Measurements from ENCODE around the gene SPTBN1.

The SPTBN1 gene

GRCh38 chr2:54691445-54692135 is 235.5 kb downstream of the SPTBN1 start:
- TF ChIP-seq GATA2 (IDR thresholded peaks at IDR 0.05; ENCODE audit: low read depth, low read length) (no peak), GATA3 (IDR thresholded peaks at IDR 0.05; ENCODE audit: low read depth, low read length) (no peak)

DNA sequence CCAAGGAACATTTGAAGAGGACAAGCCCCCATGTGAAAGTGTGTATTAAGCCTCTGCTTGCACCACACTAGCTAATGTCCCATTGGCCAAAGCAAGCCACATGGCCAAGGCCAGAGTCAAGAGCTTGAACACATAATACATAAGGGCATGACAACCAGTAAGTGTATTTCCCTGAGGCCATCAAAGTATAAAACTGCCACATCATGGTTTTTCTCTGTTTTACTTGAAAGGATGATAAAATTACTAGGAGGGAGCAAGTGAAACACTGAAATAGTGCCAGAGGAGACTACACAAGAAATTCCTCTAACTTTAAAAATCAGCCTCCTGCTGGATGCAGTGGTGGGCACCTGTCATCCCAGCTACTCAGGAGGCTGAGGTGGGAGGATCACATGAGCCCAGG is 236.4 kb downstream of the SPTBN1 start:
- TF ChIP-seq GATA2 (IDR thresholded peaks at IDR 0.05; ENCODE audit: low read depth, low read length) (no peak), GATA3 (IDR thresholded peaks at IDR 0.05; ENCODE audit: low read depth, low read length) (no peak)

GRCh38 chr2:54695378-54695777 is 239.3 kb downstream of the SPTBN1 start:
- TF ChIP-seq GATA2 (IDR thresholded peaks at IDR 0.05; ENCODE audit: low read depth, low read length) (no peak), GATA3 (IDR thresholded peaks at IDR 0.05; ENCODE audit: low read depth, low read length) (no peak)

- TF ChIP-seq GATA2 (IDR thresholded peaks at IDR 0.05; ENCODE audit: low read depth, low read length) (no peak), GATA3 (IDR thresholded peaks at IDR 0.05; ENCODE audit: low read depth, low read length) (no peak)
These were observed 241.8 kb downstream of the SPTBN1 start for GRCh38 chr2:54697934-54698333.

DNA sequence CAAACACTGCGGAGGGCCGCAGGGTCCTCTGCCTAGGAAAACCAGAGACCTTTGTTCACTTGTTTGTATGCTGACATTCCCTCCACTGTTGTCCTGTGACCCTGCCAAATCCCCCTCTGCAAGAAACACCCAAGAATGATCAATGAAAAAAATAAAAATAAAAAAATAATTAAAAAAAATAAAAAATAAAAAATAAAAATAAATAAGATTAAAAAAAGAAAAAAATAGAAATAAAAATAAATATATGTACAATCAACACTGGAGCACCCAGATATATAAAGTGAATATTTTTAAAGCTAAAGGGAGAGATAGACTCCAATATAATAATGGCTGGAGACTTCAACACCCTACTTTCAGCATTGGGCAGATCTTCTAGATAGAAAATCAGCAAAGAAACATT is 243.5 kb downstream of the SPTBN1 start:
- TF ChIP-seq GATA2 (IDR thresholded peaks at IDR 0.05; ENCODE audit: low read depth, low read length) (no peak), GATA3 (IDR thresholded peaks at IDR 0.05; ENCODE audit: low read depth, low read length) (no peak)

DNA sequence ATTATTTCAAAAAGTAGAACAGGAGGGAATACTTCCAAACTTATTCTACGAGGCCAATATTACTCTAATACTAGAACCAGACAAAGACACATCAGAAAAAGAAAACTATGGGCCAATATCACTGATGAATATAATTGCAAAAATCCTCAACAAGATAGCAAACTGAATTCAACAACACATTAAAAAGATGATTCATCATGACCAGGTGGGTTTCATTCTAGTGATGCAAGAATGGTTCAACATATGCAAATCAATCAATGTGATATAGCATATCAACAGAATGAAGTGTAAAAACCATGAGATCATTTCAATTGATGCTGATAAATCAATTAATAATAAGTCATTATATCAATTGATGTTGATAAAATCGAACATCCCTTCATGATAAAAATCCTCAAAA is 244.9 kb downstream of the SPTBN1 start:
- TF ChIP-seq GATA3 (IDR thresholded peaks at IDR 0.05; ENCODE audit: low read depth, low read length) (no peak), GATA2 (IDR thresholded peaks at IDR 0.05; ENCODE audit: low read depth, low read length) (no peak)

DNA sequence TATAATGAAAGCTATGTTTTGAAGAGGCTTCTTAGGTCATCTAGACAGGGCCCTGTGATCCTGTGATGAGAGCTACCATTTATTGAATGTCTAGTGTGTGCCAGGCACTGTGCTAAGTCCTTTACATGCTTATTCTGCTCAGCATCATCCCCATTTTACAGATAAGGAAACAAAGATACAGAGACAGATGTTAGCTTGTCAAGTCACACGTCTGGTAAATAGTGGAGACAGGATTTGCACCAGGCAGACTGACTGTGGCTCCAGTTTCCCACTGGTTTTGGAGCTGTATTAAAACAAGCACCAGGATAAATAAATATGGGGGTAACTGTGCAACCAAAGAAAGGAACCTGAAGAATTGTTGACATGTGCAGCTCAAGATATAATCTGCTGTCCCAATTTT is 248.1 kb downstream of the SPTBN1 start:
- TF ChIP-seq GATA3 (IDR thresholded peaks at IDR 0.05; ENCODE audit: low read depth, low read length) (no peak), GATA2 (IDR thresholded peaks at IDR 0.05; ENCODE audit: low read depth, low read length) (no peak; the same call in 1 of the 2 replicates)

DNA sequence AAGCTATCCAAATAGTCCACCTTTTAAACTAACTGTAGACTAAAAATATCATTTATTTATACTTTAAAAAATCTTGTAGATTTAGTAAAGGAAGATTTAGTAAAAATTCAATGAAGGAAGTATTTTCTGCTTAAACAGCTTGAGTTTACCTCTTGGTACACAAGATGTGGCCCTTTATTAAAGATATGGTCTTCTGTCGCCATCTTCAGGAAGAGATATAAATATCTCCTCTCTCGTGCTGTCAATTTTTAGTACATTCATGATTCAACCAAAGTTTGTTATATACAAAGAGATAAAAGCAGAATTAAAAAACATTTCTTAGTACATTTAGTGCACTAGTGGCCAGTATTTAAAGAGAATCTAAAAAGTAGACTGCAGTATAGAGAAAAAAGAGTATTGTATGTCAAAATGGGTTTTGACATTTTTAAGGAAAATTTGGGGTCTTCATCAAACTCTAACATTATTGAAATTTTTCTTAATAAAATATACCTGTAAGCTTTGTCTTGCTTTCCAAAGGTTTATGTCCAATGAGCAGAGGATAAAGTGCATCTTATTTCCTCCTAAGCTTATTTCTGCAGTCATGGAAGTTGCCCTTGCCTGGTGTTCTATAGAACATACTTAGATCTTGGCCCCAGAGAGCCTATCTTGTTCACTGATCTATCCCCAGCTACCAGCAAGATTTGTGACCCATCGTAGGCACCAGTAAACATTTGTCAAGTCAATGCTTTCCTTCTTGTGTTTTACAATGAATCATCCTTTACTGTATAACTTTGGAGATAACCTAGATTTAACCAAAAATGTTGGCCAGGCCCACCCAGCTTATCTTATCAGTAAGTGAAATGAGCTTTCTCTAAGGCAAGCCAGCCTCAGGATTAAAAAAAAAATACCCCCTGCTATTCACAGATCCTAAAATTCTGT is 248.8 kb downstream of the SPTBN1 start:
- no peak for TF ChIP-seq GATA3 (IDR thresholded peaks at IDR 0.05; ENCODE audit: low read depth, low read length)
- TF ChIP-seq GATA2 (IDR thresholded peaks at IDR 0.05; ENCODE audit: low read depth, low read length), result peak; percentile 48; the same call in 1 of the 2 replicates

DNA sequence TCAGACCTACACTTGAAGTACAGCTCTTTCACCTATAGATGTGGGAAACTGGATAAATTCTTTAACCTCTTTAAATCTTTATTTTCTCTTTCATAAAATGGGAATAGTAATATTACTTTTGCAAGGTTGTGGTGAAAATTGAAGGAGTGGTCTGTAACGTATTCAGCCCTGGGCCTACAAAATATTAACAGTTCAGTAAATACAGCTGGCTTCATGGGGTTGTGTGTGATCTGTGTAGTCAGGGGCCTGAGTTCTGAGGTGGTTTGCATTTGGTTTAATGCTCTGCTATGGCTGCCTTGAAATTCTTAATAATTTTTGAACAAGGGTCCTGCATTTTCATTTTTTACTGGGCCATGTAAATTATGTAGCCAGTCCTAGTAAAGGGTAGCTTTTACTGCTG is 250.5 kb downstream of the SPTBN1 start:
- TF ChIP-seq GATA2 (IDR thresholded peaks at IDR 0.05; ENCODE audit: low read depth, low read length) (no peak), GATA3 (IDR thresholded peaks at IDR 0.05; ENCODE audit: low read depth, low read length) (no peak)

- TF ChIP-seq GATA2 (IDR thresholded peaks at IDR 0.05; ENCODE audit: low read depth, low read length) (no peak), GATA3 (IDR thresholded peaks at IDR 0.05; ENCODE audit: low read depth, low read length) (no peak)
These were observed 252.6 kb downstream of the SPTBN1 start for GRCh38 chr2:54708584-54709335.

DNA sequence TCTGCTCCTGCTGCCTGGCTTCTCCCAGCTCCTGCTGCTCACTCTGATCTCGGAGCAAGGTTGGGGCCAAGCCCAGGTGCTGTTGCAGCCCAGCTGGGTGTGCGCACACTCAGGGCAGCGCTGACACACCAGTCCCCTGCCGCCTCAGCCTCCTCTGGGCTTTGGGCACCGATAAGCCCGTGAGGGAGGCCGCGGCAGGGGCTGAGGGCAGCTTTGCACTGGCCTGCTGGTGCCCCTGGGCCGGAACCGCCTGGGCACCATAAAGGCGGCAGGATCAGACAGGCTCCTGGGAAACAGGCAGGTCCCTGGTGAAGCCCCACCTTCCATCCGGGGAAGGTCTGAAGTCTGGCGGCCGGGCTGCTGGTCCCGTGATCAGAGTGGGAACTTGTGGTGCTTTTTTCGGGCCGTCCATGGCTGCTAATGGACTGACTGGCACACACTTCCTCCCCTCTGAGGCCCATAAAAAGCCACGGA is 253.2 kb downstream of the SPTBN1 start:
- TF ChIP-seq GATA2 (IDR thresholded peaks at IDR 0.05; ENCODE audit: low read depth, low read length) (no peak), GATA3 (IDR thresholded peaks at IDR 0.05; ENCODE audit: low read depth, low read length) (no peak)

- TF ChIP-seq GATA2 (IDR thresholded peaks at IDR 0.05; ENCODE audit: low read depth, low read length) (no peak), GATA3 (IDR thresholded peaks at IDR 0.05; ENCODE audit: low read depth, low read length) (no peak)
These were observed 254.1 kb downstream of the SPTBN1 start for GRCh38 chr2:54710216-54710615.

DNA sequence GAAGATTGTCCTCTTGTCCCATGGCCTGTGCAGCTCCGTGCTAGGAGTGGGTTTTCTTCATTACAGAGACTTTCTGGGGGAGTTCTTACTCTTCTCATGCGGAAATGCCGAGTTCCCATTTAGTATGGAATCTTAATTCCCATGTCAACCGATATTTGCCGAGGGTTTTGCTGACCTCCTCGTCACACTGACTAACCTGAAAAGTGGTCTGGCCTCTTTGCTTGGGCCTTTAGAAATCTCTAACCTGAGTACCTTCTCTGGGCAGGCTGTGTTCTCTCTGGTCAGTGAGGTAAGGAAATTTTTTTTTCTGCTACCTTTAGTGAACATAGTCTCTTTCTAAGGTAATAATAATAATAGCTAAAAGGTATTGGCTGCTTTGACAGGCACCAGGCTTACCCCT is 256.4 kb downstream of the SPTBN1 start:
- TF ChIP-seq GATA3 (IDR thresholded peaks at IDR 0.05; ENCODE audit: low read depth, low read length) (no peak), GATA2 (IDR thresholded peaks at IDR 0.05; ENCODE audit: low read depth, low read length) (no peak)

- TF ChIP-seq GATA3 (IDR thresholded peaks at IDR 0.05; ENCODE audit: low read depth, low read length) (no peak), GATA2 (IDR thresholded peaks at IDR 0.05; ENCODE audit: low read depth, low read length) (no peak)
These were observed 258.9 kb downstream of the SPTBN1 start for GRCh38 chr2:54714996-54715395.

All from SH-SY5Y (cell line).